ENCODE data around the gene BBS1. TPM values are rescaled to one million over a fixed set of nuclear protein-coding genes. Genes with fewer than 3 reads are reported as not detected.

BBS1 gene
- 12.5 and 26.4 TPM in 2 replicates for total RNA-seq

DNA sequence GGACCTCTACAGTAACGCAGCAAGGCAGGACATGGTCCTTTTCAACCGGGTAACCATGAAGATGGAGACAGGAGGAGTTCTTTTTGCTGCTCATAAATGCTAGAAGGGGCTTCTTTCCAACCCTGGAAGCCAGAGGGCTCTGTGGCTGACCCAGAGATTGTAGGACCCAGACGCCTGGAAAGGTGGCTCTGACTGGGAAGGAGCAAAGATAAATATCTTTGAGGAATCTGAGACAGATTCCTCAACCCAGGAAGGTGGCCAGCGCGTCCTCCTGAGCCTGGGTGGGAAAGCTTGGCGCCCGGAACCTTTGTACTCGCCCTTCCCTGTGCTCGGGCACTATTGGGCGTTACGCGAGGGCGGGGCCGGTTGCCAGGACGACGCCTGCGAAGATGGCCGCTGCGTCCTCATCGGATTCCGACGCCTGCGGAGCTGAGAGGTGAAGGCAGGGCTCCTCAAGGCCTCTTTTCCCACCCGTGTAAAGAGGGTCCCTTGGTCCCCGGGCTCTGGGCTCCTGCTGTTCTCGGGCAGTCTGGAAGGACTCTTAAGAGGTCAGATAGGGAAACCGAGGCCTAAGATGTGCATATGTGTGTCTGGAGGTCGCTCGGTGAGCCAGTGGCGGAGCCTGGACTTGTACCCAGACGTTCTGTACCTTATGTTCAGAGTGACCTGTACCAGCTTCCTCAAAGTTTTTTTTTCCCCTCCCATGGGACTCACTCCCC is at the start of gene BBS1:
Gene BBS1, plus strand, starts transcription at position 365 of the 719 bp plus-strand sequence. Its CDS starts 25 bp downstream, at position 390.

DNA sequence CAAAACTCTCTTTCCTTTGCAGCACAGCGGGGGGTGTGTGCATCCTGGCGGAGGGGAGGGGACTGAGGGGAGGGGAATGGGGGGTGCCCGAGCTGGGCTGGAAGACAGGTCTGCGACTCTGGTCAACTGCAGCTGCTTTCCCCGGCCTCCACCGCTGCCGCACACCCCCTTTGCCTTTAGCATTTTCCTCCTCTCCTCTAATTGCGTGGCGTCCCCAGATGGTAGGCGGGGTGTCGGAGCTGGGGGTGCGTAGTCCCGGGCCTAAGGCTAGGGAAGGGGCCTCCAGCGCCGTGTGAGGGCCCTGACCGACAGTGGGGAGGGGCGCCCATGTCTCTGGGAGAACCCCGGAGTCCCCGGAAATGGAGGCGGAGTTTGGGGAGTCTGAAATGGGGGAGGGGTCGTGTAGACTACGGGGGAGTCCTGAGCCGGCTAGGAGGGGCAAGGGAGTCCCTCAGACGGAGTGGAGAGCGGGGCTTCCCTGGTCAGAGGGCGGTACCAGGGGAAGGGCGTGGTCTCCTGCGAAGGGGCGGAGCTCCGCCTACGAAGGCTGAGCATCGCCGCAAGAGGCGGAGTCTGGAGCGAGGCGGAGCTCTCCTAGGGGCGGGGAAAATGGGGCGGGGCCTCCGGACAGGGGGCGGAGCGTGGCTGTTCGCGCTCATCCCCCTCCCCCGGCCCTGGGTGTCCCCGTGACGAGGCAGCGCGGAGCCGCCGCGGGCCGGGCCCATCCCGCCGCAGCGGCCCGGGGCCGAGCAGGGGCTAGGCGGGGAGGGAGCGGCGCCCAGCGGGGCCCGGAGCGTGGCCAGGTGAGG is 44.0 kb upstream of the BBS1 start, which contains the start of gene PELI3:
Gene PELI3, plus strand, starts transcription at position 681 of the 809 bp plus-strand sequence. CDS start 1,224 bp downstream, outside the sequence.

DNA sequence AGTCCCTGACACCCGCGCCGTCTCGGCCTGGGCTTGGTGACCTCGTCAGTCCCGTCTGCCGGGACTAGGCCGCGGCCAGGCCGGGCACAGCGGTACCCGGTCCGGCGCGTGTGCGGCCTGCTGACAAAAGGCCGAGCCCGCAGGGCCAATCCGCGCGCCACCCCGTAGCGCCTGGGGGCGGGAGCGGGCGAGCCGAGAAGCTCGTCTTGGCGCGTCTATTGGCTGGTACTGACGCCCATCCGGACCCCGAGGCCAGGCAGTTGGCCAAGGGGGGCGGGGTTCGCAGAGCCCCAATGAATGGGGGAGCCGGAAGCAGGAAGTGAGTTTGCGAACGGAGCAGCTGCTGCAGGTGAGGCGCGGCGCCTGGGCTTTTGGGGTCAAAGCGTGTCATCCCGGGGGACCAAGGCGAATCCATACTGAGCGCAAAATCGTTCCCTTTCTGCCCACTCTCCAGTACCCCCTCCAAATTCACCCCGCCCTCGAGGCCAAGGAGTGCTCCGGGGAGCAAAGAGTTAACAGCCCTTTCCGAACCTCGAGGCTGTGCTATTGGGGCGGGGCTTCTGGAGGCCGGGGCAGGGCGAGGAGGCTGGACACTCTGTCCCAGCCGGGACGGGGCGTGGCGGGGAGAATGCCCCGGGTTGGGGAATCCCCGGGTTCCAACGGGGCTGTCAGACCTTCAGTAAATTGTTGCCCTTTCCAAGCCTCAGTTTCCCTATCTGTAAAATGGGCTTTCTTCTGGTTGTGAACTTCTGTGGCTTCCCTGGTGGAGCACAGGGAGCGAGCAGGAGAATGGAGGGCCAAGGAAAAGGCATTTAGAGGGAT is 30.1 kb upstream of the BBS1 start, which contains the start of gene DPP3:
Gene DPP3, plus strand, starts transcription at position 318 of the 822 bp plus-strand sequence. CDS start 1,767 bp downstream, outside the sequence.

DNA sequence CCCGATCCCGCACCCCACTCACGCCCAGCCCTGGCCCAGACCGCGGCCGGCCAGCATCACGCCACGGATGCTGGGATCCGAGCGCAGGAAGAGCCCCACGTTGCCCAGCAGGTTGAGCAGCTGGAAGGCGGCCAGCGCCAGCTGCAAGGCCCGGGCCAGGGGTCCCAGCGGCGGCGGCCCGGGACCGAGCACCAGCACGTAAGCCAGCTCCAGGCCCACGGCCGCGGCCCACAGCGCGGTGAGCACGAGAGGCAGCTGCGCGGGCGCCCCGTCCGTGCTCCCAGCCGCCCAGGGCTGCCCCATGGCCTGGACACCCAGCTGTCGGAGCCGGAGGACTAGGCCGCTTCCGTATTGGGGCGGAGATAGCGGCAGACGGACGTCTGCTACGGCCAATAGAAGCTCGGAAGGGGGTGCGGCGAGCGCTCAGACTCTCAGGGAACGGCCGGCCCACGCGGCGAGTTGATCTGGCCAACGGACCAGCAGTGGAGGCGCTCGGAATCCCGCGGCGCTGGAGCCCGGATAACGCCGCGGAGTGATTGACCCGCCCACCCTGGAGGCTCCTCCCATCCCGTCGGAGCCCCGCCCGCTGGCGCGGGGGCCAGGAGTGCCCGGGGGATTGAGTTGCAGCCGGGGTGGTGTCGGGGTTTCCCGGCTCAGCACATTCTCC is 35.4 kb downstream of the BBS1 start, which contains the start of gene ZDHHC24:
Gene ZDHHC24, minus strand, starts transcription at position 348 of the 667 bp plus-strand sequence. Its CDS starts 45 bp downstream, at position 303.

DNA sequence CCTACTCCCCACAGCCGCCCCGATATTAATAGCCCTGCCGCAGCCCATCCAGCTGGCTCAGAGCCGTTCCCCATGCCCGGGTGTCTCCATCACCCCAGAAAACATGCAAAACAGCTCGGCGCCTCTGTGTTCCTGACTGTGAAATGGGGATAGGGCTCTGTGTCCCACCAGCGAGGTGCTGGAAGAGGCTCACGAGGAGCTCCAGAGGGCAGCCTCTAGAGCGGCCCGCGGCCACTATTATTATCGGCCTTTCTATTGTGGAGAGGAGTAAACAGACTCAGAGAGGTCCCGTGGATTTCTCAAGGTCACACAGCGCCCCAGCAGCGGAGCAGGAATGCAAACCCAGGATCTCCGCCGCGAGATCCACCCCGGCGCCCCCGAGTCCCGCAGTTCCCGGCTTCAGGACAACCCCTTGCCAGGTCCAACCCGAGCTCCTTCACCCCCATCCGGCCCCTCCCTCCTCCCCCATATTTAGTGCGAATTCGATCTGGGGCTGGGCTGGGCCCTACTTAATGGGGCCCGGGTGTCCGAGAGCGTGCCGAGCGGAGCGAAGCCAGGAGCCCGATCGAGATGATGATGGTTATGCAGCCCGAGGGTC is 36.0 kb downstream of the BBS1 start, which contains the start of gene ACTN3:
Gene ACTN3, plus strand, starts transcription at position 536 of the 598 bp plus-strand sequence. Its CDS starts 35 bp downstream, at position 571.

DNA sequence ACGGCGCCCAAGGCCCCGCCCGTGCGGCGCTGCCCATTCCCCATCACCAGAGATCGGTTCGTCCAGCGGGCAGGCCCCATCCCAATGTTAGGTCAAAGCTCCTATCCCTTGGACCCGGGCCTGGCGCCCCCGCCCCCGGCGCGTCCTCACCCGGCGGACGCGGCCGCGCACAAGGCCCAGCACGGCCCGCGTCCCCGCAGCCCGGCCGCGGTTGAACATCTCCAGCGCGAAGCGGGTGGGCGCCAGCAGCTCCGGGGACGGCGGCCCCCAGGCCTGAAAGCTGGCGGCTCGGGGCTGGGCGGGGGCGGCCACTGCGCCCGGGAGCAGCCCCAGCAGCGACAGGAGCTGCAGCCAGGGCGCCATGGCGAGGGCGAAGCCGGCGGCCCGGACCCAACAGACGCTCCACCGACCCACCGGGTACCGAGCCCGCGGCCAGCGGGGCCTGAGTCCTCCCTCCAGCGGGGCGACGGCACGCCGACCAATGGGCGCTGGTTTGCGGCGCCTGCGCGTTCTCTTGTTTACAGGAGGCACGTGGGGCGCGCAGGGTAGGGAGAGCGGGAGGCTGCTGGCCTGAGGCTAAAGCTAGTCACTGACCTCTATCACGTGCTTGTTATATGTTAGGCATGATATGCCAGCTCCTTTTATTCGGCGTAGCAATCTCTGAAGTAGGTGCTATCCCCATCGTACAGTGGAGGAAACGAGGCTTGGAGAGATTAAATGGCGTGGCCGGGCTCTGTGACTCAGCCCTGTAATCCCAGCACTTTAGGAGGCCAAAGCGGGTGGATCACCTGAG is 57.9 kb downstream of the BBS1 start, which contains the start of gene CTSF:
Gene CTSF, minus strand, starts transcription at position 483 of the 793 bp plus-strand sequence. Its CDS starts 120 bp downstream, at position 363.

Other genes starting within 250 kb of the BBS1 start
- gene RAB1B, start 242.0 kb upstream of the BBS1 start, total RNA-seq: 75.1 and 116 TPM in 2 replicates
- gene CNIH2, start 232.5 kb upstream of the BBS1 start, total RNA-seq: not detected in 2 replicates
- 106 and 124 TPM in 2 replicates for gene YIF1A, start 221.5 kb upstream of the BBS1 start, total RNA-seq
- under 0.01 TPM in 1 of 2 replicates, not detected in the other for gene TMEM151A, start 218.7 kb upstream of the BBS1 start, total RNA-seq
- gene CD248, start 193.6 kb upstream of the BBS1 start, total RNA-seq: 0.25 and 1.3 TPM in 2 replicates
- gene RIN1, start 174.2 kb upstream of the BBS1 start, total RNA-seq: 2.9 and 4.0 TPM in 2 replicates
- gene BRMS1, start 165.5 kb upstream of the BBS1 start, total RNA-seq: 57.6 and 64.3 TPM in 2 replicates
- 13.4 and 23.8 TPM in 2 replicates for gene B4GAT1, start 163.0 kb upstream of the BBS1 start, total RNA-seq
- gene SLC29A2, start 138.9 kb upstream of the BBS1 start, total RNA-seq: 0.16 and 1.3 TPM in 2 replicates
- gene NPAS4, start 89.6 kb upstream of the BBS1 start, total RNA-seq: not detected in 2 replicates
- 34.9 and 46.1 TPM in 2 replicates for gene MRPL11, start 71.8 kb upstream of the BBS1 start, total RNA-seq
- gene PELI3, start 43.7 kb upstream of the BBS1 start, total RNA-seq: 2.4 and 5.7 TPM in 2 replicates
- 52.9 and 65.8 TPM in 2 replicates for gene DPP3, start 30.2 kb upstream of the BBS1 start, total RNA-seq
- gene ZDHHC24, start 35.4 kb downstream of the BBS1 start, total RNA-seq: 8.9 and 17.6 TPM in 2 replicates
- under 0.01 and 0.06 TPM in 2 replicates for gene ACTN3, start 36.3 kb downstream of the BBS1 start, total RNA-seq
- 16.7 and 31.8 TPM in 2 replicates for gene CTSF, start 58.0 kb downstream of the BBS1 start, total RNA-seq
- gene CCDC87, start 82.4 kb downstream of the BBS1 start, total RNA-seq: under 0.01 and 0.13 TPM in 2 replicates
- 28.1 and 29.3 TPM in 2 replicates for gene CCS, start 82.5 kb downstream of the BBS1 start, total RNA-seq
- gene RBM14, start 106.0 kb downstream of the BBS1 start, total RNA-seq: 19.6 and 34.4 TPM in 2 replicates
- gene RBM4, start 128.1 kb downstream of the BBS1 start, total RNA-seq: 102 and 182 TPM in 2 replicates
- 13.1 and 32.1 TPM in 2 replicates for gene RBM4B, start 167.3 kb downstream of the BBS1 start, total RNA-seq
- 14.4 and 48.3 TPM in 2 replicates for gene SPTBN2, start 218.6 kb downstream of the BBS1 start, total RNA-seq